Inflammatory macrophage treated with lipopolysaccharide for 4 hours (primary cell): ENCODE data around the gene TLR8.
"Not testable (repeated sequence)": the region's sequence is repeated elsewhere in the genome, so short reads cannot be mapped to it uniquely, and the experiment has no call there.

Source experiments
- DNase-seq: peaks from one replicate; pipeline ENCODE4 v3.0.0-alpha.2; 2020

TLR8 gene

DNA sequence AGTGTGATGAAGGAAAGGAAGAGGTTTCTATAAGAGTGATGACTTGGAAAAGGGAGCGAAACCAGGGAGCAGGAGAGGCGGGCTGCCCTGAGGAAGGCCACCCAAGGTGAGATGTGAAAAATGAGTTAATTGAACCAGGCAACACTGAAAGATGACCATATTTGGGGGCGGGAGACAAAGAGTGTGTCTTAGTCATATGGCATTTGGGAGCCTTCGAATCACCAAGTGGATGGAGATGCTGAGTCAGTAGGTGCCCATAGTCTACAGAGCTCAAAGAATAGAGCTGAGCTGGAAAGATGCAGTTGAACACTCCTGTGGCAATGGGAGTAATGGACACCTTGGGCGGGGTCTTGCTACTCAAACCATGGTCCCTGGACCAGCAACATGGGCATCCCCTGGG lies 8.3 kb upstream of the TLR8 start:
- no peak for DNase-seq

DNA sequence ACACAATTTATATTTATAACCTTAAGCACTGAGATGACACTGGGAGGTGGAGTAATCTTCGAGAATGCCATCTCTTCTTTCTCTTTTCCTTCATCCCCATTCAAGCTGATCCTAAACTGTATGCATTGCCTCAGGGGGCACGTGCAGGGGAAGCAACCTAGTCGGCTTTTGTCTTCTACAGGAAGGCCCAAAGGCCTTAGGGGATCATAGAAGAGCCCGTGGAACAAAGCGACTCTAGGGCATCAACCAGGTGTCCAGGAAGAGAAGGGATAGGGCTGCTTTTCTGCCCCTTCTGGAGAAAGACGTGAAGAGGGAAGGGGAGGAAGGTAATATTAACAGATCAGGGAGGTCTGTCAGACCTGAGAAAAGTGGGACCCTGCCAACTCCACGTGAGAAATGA lies 6.9 kb upstream of the TLR8 start:
- DNase-seq = no peak

DNA sequence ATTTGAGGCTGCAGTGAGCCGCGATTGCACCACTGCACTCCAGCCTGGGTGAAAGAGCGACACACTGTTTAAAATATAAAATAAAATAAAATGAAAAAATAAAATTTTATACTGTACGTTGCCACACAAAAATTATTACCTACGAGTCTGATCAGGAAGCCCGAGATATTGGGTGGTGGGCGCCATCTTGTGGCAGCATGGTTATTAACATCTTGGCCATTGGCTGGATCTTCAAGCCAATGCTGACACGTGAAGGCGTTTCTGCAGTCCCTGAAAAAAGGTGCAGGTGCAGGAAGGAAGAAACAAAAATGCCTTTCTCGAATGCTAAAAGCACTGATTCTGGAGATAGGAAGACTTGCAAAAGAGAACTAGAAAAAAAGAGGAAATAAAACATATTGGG lies 4.9 kb upstream of the TLR8 start:
- peak; percentile 45 for DNase-seq

DNA sequence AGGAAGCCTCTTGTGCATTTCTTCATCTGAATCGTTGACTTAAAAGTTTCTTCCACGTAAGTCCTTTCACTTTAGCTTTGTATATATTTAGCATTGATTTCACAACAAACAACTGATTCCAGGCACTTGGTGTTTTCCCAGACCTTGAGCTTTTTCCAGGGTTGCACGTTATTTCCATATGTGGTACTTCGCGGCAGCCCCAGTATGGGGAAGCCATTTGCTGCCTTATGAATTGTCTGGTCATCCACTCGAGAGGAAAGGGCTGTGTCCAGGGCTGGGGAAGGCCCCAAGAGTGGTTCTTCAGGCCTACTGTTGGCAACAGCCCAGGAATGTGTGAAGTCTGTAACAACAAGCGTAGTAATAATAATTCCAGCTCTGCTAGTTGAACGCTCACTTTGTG lies 2.8 kb upstream of the TLR8 start:
- DNase-seq = peak; percentile 89

DNA sequence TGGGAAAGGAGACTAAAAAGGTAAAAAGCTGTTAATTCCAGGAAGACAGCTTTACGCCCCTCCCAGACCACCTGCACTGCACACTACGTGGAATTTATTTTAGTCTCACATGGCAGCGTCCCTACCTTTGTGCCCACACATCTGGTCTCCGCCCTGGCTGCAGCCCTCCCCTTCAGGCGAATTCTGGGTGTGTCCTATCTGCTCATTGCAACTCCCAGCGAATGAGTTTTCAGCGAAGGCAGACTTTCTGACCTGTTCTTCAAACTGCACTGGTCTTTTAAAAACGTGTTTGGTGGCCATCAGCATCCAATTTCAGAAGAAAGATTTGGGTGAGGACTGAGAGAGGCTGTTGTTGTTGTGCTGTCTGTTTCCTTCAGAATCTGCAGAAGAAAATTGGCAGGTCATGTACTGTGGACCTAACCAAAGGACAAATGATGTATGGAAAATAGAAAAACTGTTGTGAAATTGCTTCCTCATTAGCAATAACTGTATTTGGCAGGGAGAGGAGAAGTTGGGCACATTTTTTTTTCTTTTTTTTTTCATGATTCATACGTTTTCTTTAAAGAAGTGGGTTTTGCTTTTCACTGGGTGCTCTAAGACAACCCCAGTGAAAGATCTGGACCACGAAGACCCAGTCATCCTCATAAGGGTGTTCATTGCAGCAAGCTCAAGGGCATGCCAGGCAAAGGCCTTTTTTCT lies 4.2 kb downstream of the TLR8 start:
- DNase-seq = peak; percentile 74

DNA sequence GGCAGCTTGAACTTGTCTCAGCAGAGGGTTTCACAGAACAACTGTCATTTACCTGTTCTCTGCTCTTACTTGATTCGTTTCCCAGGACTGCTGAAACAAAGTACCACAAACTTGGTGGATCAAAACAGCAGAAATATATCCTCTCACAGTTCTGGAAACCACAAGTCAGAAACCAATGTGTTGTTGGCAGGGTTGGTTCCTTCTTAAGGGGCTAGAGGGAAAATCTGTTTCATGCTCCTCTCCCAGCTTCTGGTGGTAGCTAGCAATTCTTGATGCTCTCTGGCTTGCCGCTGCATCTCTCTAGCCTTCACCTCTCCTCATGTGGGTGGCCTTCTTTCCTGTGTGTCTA lies 4.7 kb downstream of the TLR8 start:
- DNase-seq = no peak

DNA sequence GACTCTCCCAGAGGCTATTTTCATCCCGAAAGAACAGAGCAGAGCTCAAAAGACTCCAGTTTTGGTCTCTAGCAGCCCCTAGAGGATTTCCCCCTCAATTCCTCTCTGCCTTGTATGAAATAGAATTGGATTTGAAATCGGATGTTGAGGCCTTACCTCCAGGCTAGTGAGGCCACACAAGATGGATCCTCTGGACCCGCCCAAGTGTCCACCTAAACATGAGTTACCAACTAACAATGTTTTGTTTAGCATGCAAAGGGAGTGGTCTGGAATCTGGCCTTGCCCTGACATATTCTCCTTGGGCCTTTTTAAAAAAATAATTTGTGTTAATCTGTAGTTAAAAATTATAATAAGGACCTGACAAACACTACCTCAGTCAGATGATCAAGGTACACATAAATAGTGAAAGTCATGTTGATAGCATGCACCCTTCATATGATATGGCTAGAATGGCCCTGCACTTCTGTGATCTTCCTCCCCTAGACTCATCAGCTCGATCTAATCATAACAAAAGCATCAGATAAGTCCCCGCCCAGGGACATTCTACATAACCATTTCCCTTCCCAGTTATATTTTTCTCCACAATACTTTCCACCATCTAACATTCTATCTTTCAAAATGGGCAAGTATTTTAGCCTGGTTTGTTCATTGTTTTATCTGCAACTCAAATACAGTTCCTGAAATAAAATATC lies 6.5 kb downstream of the TLR8 start:
- no peak for DNase-seq

DNA sequence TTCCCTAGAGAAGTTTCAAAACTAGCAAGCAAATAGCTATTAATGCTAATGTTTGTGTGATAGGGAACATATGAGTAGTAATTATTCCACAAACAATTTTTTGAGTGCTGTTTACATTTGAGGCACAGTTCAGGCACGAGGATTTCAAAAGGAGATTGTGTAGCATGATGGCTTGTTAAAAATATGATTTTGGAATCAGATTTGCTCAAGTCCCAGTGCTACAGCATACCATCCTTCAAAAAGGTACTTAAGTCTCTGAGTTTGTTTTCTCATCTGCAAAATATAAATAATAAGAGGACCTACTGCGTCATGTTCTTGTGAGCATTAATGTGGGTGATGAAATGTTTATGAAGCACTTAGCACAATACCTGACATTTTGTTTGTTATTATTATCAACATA lies 11.3 kb downstream of the TLR8 start:
- DNase-seq = no peak

DNA sequence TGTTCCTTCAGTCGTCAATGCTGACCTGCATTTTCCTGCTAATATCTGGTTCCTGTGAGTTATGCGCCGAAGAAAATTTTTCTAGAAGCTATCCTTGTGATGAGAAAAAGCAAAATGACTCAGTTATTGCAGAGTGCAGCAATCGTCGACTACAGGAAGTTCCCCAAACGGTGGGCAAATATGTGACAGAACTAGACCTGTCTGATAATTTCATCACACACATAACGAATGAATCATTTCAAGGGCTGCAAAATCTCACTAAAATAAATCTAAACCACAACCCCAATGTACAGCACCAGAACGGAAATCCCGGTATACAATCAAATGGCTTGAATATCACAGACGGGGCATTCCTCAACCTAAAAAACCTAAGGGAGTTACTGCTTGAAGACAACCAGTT lies 12.6 kb downstream of the TLR8 start:
- DNase-seq = peak; percentile 62

DNA sequence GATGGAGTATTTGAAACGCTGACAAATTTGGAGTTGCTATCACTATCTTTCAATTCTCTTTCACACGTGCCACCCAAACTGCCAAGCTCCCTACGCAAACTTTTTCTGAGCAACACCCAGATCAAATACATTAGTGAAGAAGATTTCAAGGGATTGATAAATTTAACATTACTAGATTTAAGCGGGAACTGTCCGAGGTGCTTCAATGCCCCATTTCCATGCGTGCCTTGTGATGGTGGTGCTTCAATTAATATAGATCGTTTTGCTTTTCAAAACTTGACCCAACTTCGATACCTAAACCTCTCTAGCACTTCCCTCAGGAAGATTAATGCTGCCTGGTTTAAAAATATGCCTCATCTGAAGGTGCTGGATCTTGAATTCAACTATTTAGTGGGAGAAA lies 13.2 kb downstream of the TLR8 start:
- no peak for DNase-seq

DNA sequence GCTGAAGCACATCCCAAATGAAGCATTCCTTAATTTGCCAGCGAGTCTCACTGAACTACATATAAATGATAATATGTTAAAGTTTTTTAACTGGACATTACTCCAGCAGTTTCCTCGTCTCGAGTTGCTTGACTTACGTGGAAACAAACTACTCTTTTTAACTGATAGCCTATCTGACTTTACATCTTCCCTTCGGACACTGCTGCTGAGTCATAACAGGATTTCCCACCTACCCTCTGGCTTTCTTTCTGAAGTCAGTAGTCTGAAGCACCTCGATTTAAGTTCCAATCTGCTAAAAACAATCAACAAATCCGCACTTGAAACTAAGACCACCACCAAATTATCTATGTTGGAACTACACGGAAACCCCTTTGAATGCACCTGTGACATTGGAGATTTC lies 14.6 kb downstream of the TLR8 start:
- DNase-seq = no peak

DNA sequence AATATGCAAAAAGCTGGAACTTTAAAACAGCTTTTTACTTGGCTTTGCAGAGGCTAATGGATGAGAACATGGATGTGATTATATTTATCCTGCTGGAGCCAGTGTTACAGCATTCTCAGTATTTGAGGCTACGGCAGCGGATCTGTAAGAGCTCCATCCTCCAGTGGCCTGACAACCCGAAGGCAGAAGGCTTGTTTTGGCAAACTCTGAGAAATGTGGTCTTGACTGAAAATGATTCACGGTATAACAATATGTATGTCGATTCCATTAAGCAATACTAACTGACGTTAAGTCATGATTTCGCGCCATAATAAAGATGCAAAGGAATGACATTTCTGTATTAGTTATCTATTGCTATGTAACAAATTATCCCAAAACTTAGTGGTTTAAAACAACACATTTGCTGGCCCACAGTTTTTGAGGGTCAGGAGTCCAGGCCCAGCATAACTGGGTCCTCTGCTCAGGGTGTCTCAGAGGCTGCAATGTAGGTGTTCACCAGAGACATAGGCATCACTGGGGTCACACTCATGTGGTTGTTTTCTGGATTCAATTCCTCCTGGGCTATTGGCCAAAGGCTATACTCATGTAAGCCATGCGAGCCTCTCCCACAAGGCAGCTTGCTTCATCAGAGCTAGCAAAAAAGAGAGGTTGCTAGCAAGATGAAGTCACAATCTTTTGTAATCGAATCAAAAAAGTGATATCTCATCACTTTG lies 15.6 kb downstream of the TLR8 start:
- DNase-seq = no peak

DNA sequence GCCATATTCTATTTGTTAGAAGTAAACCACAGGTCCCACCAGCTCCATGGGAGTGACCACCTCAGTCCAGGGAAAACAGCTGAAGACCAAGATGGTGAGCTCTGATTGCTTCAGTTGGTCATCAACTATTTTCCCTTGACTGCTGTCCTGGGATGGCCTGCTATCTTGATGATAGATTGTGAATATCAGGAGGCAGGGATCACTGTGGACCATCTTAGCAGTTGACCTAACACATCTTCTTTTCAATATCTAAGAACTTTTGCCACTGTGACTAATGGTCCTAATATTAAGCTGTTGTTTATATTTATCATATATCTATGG lies 16.1 kb downstream of the TLR8 start:
- no peak for DNase-seq

DNA sequence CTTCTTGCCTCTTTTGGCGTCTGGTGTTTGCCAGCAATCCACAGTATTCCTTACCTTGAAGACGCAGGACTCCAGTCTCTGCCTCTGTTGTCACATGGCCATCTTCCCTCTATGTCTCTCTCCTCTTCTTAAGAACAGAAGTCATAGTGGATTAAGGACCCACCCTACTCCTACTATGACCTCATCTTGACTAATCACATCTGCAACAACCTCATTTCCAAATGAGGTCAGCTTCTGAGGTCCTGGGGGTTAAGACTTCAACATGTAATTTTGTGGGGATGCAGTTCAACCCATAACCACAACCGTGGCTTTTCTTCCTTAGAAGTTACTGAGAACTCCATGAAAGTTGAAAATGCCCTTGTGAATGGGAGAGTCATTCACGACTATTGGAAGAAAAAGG lies 23.3 kb downstream of the TLR8 start:
- DNase-seq = peak; percentile 69

DNA sequence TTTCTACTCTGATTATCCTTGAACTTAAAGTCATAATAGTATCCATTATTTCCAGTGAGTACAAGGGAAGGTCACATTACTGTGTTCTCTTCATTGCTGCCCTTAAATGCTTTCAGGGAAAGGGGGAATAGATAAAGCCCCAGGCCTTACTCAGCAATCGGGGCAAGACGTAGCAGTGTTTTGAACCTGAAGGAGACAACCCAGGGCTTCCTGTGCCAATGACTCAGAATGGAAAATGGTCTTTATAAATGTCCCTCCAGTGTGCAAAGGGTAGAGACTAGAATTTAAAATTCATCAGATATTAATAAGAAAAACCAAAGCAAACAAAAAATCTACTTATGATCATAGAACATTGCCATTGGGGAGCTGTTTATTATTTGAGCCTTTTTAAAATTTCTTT lies 23.7 kb downstream of the TLR8 start:
- DNase-seq = no peak

DNA sequence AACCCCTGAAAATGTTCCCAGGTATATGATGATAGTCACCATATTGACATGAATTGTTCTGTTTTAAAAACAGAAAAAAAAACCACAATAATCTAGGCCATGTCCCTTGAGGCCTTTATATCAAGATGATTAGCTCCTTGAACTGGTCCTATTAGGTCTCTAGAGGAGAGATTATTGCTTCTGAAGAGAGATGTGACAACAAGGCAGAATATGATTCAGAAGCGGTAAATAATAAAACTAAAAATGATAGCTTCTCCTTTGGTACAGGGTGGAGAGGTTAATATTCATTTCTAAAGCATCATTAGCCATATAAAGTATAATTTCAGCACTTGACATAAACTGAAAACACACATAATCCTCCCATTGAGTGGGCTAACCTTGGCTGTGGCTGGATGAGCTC lies 25.8 kb downstream of the TLR8 start:
- no peak for DNase-seq

DNA sequence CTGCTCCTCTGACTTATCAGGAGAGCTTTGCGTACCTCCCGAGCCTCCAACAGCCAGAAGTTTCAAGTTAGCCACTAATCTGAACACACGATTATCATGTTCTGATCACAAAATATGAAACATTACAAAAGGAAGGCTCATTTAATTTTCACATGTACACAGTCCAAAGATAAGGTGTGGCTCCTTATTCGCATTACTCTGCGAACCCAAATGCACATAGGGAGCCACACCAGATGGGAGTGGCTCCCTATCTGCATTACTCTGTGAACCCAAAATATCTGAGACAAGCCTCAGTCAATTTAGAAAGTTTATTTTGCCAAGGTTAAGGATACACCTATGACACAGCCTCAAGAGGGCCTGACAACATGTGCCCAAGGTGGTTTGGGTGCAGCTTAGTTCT lies 28.4 kb downstream of the TLR8 start:
- DNase-seq = no peak

DNA sequence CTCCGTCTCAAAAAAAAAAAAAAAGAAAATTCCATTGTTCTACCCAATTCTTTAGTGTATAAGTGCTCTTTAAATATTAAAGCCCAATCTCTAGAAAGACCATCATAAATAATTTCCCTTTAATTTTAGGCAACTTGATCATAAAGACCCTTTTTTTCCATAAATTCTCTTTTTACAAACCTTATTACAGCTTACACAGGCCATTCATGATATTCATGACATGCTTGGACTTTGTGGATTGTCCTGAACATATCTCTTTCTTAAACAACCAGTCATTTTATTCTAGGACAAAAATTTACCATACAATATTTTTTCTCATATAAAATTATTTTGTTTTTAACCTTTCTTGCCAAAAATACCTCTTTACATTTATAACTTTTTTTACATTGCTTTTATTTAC lies 30.5 kb downstream of the TLR8 start:
- DNase-seq = no peak

DNA sequence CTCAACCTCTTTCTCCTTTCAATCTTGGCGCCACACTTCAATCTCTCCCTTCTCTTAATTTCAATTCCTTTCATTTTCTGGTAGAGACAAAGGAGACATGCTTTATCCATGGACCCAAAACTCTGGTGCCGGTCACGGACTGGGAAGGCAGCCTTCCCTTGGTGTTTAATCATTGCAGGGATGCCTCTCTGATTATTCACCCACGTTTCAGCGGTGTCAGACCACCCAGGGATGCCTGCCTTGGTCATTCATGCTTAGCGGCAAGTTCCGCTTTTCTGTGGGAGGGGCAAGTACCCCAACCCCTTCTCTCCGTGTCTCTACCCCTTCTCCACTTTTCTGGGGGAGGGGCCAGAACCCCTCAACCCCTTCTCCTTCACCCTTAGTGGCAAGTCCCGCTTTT lies 34.1 kb downstream of the TLR8 start:
- not testable (repeated sequence) for DNase-seq

DNA sequence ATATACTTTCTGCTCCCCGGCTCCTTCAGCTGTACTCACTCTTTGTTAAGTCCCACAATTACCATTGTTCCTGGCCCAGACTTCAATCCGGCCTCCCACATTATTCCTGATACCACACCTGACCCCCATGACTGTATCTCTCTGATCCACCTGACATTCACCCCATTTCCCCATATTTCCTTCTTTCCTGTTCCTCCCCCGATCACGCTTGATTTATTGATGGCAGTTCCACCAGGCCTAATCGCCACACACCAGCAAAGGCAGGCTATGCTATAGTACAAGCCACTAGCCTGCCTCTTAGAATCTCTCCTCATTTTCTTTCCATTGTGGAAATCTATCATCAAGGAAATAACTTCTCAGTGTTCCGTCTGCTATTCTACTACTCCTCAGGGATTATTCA lies 37.2 kb downstream of the TLR8 start:
- DNase-seq = not testable (repeated sequence)

DNA sequence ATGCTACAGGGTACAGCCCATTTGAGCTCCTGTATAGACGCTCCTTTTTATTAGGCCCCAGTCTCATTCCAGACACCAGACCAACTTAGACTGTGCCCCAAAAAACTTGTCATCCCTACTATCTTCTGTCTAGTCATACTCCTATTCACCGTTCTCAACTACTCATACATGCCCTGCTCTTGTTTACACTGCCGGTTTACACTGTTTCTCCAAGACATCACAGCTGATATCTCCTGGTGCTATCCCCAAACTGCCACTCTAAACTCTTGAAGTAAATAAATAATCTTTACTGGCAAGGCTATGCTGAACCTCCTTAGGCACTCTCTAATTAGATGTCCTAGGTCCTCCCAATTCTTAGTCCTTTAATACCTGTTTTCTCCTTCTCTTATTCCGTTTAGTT lies 38.0 kb downstream of the TLR8 start:
- not testable (repeated sequence) for DNase-seq

DNA sequence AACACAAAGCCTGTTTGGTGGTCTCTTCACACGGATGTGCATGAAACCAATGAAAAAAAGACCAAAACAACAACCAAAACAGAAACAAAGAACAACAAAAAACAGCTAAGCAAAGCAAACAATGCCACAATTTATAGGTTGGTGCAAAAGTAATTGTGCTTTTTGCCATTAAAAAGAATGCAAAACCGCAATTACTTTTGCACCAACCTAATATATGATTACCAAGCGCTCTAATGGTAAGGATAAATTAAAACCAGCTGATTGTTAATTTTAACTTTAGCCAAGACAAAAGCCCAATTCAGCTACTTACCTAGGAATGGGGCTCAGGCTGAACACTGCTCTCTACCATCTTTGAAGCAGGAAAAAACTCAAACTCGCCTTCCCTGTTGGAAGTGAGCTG lies 39.1 kb downstream of the TLR8 start:
- DNase-seq = no peak

DNA sequence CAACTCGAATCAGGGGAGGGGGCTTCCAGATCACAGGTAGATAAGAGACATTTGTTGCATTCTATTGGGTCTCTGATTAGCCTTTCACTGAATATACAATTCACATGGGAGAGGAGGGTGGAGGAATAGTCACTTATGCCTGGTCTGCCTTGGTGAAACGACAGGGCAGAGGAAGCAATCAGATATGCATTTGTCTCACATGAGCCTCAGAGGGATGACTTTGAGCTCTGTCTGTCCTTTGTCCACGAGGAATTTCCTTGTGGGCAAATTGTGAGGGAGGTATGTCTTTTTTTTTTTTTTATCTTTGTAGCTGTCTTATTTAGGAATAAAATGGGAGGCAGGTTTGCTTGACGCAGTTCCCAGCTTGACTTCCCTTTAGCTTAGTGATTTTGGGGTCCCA lies 40.0 kb downstream of the TLR8 start:
- DNase-seq = no peak

DNA sequence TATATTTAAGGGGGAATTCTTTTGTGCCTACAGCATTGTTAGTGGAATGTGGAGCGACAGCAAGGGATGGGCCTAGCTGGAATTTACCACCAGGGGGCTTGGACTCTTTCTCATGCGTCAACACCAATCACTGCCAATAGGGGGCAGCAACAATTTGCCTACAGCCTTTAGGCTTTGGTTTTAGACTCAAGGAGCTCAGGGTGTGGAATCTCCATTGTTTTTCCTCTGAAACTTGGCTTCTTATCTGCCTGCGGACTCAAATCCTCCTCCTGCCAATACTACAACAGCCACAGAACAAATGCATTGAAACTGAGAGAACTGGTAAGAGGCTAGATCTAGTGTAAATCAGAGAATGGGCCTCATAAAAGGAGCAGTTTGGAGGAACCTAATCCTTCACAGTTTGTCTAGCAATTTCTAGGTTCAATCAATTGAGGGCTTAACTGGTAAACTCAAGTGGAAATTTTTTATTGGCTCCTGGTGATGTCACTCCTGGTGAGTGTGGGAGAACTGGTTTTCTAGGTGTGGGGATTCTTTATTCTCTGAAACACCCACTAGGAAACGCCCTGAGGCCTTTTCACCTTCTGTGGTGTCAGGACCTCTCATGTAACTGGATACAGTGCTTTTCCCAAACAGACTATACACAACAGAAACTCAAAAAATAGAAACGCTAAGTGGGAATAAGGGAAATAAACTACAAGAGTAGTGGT lies 40.6 kb downstream of the TLR8 start:
- peak; percentile 77 for DNase-seq
